A549 (cell line): Measurements from ENCODE around the gene RNF152. TPM values are rescaled to one million over a fixed set of nuclear protein-coding genes. Genes with fewer than 3 reads are reported as not detected.

Experiments used
- ATAC-seq, 2 experiments: fragments of 200-7000 bp in 1 of 2; fragments of >200 bp in 1 of 2; cut with Nextera tagmentation in 1 of 2; cut with Tn5 transposase in 1 of 2; 3 replicates each; pipeline versions ENCODE4 v1.8.0 to v1.9.1; 2018 to 2020; ENCODE audit warnings: mild to moderate bottlenecking in 1 of 2, moderate library complexity in 1 of 2
- CTCF ChIA-PET: fragments of 300-600 bp; sonication (Branson Sonifier 250); formaldehyde crosslinking; extraction: SDS; loops from one replicate; lab custom pipeline; 2021; ENCODE audit warnings: antibody characterized with exemption, inconsistent platforms; lab: Yijun Ruan, JAX
- POLR2A ChIA-PET: fragments of 350-600 bp; formaldehyde crosslinking; extraction: SDS; loops from one replicate; lab custom pipeline; 2021; ENCODE audit warnings: antibody characterized with exemption, inconsistent platforms; lab: Yijun Ruan, JAX
- DNase-seq, 2 experiments: peaks; one replicate each; pipeline versions ENCODE4 v3.0.0 to v3.0.0-alpha.2; 2011 to 2016; ENCODE audit warnings: low read depth in 1 of 2, low spot score in 1 of 2
- FAIRE-seq: peaks from 2 replicates; lab custom pipeline; 2011; peaks lifted over from hg19 to GRCh38; lab: Jason Lieb, UNC
- H3K27ac ChIP-seq, 2 experiments: fragments of >200 bp; sonication (Bioruptor Twin); formaldehyde crosslinking; 3 replicates each; pipeline ENCODE4 v1.5.1; 2016 to 2017
- H3K4me1 ChIP-seq: fragments of >200 bp; sonication (Bioruptor Twin); formaldehyde crosslinking; 3 replicates; pipeline ENCODE4 v1.6.1; 2016
- H3K4me2 ChIP-seq: fragments of >200 bp; sonication (Bioruptor Twin); formaldehyde crosslinking; 3 replicates; pipeline ENCODE4 v1.6.1; 2016
- H3K4me3 ChIP-seq: fragments of >200 bp; sonication (Bioruptor Twin); formaldehyde crosslinking; 3 replicates; pipeline ENCODE4 v1.5.1; 2016
- H3K9me3 ChIP-seq: fragments of >200 bp; sonication (Bioruptor Twin); formaldehyde crosslinking; 3 replicates; pipeline ENCODE4 v1.6.1; 2016
- CBX8 ChIP-seq: fragments of 200-600 bp; sonication (generic); IDR thresholded peaks from 2 replicates; pipeline ENCODE4 v1.6.1; 2016
- CHD2 ChIP-seq: fragments of 150-350 bp; IDR thresholded peaks from 2 replicates; pipeline ENCODE4 v1.6.1; 2014; ENCODE audit warnings: low read length; ENCODE audit not compliant: partially characterized antibody
- EHMT2 ChIP-seq: fragments of 200-600 bp; sonication (generic); IDR thresholded peaks from 2 replicates; pipeline ENCODE4 v1.6.1; 2016; ENCODE audit warnings: antibody characterized with exemption, low read depth, mild to moderate bottlenecking, moderate library complexity
- HDAC2 ChIP-seq: fragments of 200-600 bp; sonication (generic); IDR thresholded peaks from 2 replicates; pipeline ENCODE4 v1.6.1; 2016
- HEYL ChIP-seq: fragments of 250-450 bp; sonication (Bioruptor Pico); IDR thresholded peaks from 2 replicates; pipeline ENCODE4 v1.8.0; 2021; ENCODE audit warnings: mild to moderate bottlenecking, moderate library complexity
- HOXA7 ChIP-seq: fragments of 250-450 bp; sonication (Bioruptor Pico); IDR thresholded peaks from 2 replicates; pipeline ENCODE4 v1.5.0; 2020; ENCODE audit warnings: mild to moderate bottlenecking, moderate library complexity
- HOXB5 ChIP-seq: fragments of 250-450 bp; sonication (Bioruptor Pico); IDR thresholded peaks from 2 replicates; pipeline ENCODE4 v1.5.0; 2020; ENCODE audit warnings: mild to moderate bottlenecking, moderate library complexity
- JUN ChIP-seq, 2 experiments: fragments of >200 bp; sonication (Bioruptor Twin); formaldehyde crosslinking; IDR thresholded peaks; 2 replicates in 1 of 2; 3 replicates in 1 of 2; pipeline ENCODE4 v1.6.1; 2016 to 2017
- KDM5A ChIP-seq: fragments of 200-600 bp; sonication (generic); IDR thresholded peaks from 2 replicates; pipeline ENCODE4 v1.6.1; 2016; ENCODE audit warnings: antibody characterized with exemption, mild to moderate bottlenecking
- MAX ChIP-seq: IDR thresholded peaks from 2 replicates; pipeline ENCODE4 v1.6.1; 2012
- MYC ChIP-seq: IDR thresholded peaks from 2 replicates; pipeline ENCODE4 v1.6.1; 2012; ENCODE audit warnings: mild to moderate bottlenecking, inconsistent platforms, low read length, improper control_type of control experiment, borderline replicate concordance
- NPAS2 ChIP-seq: fragments of 250-450 bp; sonication (Bioruptor Pico); IDR thresholded peaks from 2 replicates; pipeline ENCODE4 v1.8.0; 2022; ENCODE audit warnings: mild to moderate bottlenecking, moderate library complexity, borderline replicate concordance
- NR3C1 ChIP-seq: fragments of >200 bp; sonication (Bioruptor Twin); formaldehyde crosslinking; IDR thresholded peaks from 3 replicates; pipeline ENCODE4 v1.6.1; 2017
- POLR2AphosphoS2 ChIP-seq: conservative IDR thresholded peaks from 2 replicates; pipeline ENCODE4 v1.6.1; 2012; ENCODE audit warnings: low read length, improper control_type of control experiment, inconsistent platforms
- RAD21 ChIP-seq, 2 experiments: fragments of >200 bp in 1 of 2; sonication (Bioruptor Twin) in 1 of 2; formaldehyde crosslinking in 1 of 2; IDR thresholded peaks in 1 of 2; conservative IDR thresholded peaks in 1 of 2; 2 replicates in 1 of 2; 3 replicates in 1 of 2; pipeline ENCODE4 v1.6.1; 2012 to 2018; ENCODE audit warnings: inconsistent platforms in 1 of 2
- TFCP2L1 ChIP-seq: fragments of 250-450 bp; sonication (Bioruptor Pico); IDR thresholded peaks from 2 replicates; pipeline ENCODE4 v1.5.0; 2021; ENCODE audit warnings: mild to moderate bottlenecking
- ZC3H11A ChIP-seq: fragments of 450-650 bp; IDR thresholded peaks from 2 replicates; pipeline ENCODE4 v1.6.1; 2014; ENCODE audit warnings: antibody characterized with exemption, mild to moderate bottlenecking
- ZFP36 ChIP-seq: fragments of 450-650 bp; IDR thresholded peaks from 2 replicates; pipeline ENCODE4 v1.6.1; 2014; ENCODE audit warnings: borderline replicate concordance; ENCODE audit not compliant: partially characterized antibody
- WGBS: methylation state at CpG from one replicate; pipeline ENCODE4 v1.1.6; 2017; ENCODE audit errors: missing lambda C conversion rate; 5-methylcytosine and 5-hydroxymethylcytosine counted together
- polyA plus RNA-seq, 4 experiments: library from polyadenylated mRNA; depleted of rRNA in 3 of 4; stranded (reverse); fragments of >200 nt; fragmentation: RNase III in 1 of 4; extraction: RNeasy Plus Mini Kit Qiagen cat#74134 plus additional on column Dnase treatment in 1 of 4; gene quantifications; 2 replicates in 3 of 4; 3 replicates in 1 of 4; pipeline ENCODE4 v1.2.3, GENCODE V29; 2011 to 2017
- TF ChIP-seq, protein P1 (sequence below): fragments of 450-650 bp; IDR thresholded peaks from 2 replicates; pipeline ENCODE4 v1.6.1; 2014; ENCODE audit warnings: antibody characterized with exemption
- TF ChIP-seq, protein P2 (sequence below): IDR thresholded peaks from 2 replicates; pipeline ENCODE4 v1.6.1; 2012
- TF ChIP-seq, protein P3 (sequence below): fragments of >200 bp; sonication (Bioruptor Twin); formaldehyde crosslinking; IDR thresholded peaks from 3 replicates; pipeline ENCODE4 v1.5.1; 2016
- TF ChIP-seq, protein P4 (sequence below): IDR thresholded peaks from 2 replicates; pipeline ENCODE4 v1.6.1; 2012; ENCODE audit warnings: low read depth, borderline replicate concordance

The RNF152 gene
- polyA plus RNA-seq, 2 of the 4 experiments (the other 2 are of a cell fraction) = 0.12 TPM; not detected in 1

DNA sequence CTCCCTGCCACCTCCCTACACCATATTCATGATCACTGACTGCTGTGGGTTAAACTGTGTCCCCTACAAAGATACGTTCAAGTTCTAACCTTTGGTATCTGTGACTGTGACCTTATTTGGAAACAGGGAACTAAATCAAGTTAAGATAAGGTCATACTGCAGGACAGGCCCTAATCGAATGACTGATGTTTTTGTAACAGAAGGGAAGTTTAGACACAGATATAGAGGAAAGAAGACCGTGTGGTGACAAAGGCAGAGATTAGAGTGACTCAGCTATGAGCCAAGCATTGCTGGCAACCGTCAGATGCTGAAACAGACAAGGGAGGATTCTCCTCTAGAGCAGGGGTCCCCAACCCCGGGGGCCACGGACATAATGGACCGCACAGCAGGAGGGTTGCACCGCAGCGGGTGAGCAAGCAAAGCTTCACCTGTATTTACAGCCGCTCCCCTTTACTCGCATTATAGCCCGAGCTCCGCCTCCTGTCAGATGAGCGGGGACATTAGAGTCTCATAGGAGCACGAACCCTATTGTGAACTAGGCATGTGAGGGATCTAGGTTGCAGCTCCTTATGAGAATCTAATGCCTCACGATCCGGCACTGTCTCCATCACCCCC is 28.9 kb upstream of the RNF152 start:
- DNase-seq (no peak), ATAC-seq (no peak), FAIRE-seq (no peak)
- no peaks in the 10 kb centered on the region for H3K9me3 ChIP-seq
- H3K4me1 ChIP-seq = no peaks in the 10 kb centered on the region
- CTCF ChIA-PET = interaction anchor here (1.1 kb wide), 1 partner anchor 8 kb away, joined by 3 read pairs; no protein-coding TSS in a partner anchor
- TF ChIP-seq KDM5A = no peak
- no peak for TF ChIP-seq HDAC2
- no peak for TF ChIP-seq HOXA7 (CRISPR knock-in tag)
- no peak for TF ChIP-seq TFCP2L1 (CRISPR knock-in tag)
- TF ChIP-seq, protein P1, sequence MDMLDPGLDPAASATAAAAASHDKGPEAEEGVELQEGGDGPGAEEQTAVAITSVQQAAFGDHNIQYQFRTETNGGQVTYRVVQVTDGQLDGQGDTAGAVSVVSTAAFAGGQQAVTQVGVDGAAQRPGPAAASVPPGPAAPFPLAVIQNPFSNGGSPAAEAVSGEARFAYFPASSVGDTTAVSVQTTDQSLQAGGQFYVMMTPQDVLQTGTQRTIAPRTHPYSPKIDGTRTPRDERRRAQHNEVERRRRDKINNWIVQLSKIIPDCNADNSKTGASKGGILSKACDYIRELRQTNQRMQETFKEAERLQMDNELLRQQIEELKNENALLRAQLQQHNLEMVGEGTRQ = no peak
- TF ChIP-seq, protein P2, sequence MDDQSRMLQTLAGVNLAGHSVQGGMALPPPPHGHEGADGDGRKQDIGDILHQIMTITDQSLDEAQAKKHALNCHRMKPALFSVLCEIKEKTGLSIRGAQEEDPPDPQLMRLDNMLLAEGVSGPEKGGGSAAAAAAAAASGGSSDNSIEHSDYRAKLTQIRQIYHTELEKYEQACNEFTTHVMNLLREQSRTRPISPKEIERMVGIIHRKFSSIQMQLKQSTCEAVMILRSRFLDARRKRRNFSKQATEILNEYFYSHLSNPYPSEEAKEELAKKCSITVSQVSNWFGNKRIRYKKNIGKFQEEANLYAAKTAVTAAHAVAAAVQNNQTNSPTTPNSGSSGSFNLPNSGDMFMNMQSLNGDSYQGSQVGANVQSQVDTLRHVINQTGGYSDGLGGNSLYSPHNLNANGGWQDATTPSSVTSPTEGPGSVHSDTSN = no peak
- no peak for TF ChIP-seq HEYL (CRISPR knock-in tag)
- no peak overlapping the region for H3K4me3 ChIP-seq
- WGBS = 52% methylated on average over 17 of the region's 17 CpGs
- POLR2A ChIA-PET = no interaction called here
- no peak overlapping the region for H3K27ac ChIP-seq
- H3K4me2 ChIP-seq = no peak overlapping the region

GRCh38 chr18:61917818-61918217 is 25.0 kb upstream of the RNF152 start:
- no peak for FAIRE-seq
- H3K4me3 ChIP-seq = no peak overlapping the region
- no peaks in the 10 kb centered on the region for H3K9me3 ChIP-seq
- WGBS = 13% methylated on average over 2 of the region's 2 CpGs
- TF ChIP-seq, protein P2 = no peak
- no peak for TF ChIP-seq KDM5A
- TF ChIP-seq, protein P3, sequence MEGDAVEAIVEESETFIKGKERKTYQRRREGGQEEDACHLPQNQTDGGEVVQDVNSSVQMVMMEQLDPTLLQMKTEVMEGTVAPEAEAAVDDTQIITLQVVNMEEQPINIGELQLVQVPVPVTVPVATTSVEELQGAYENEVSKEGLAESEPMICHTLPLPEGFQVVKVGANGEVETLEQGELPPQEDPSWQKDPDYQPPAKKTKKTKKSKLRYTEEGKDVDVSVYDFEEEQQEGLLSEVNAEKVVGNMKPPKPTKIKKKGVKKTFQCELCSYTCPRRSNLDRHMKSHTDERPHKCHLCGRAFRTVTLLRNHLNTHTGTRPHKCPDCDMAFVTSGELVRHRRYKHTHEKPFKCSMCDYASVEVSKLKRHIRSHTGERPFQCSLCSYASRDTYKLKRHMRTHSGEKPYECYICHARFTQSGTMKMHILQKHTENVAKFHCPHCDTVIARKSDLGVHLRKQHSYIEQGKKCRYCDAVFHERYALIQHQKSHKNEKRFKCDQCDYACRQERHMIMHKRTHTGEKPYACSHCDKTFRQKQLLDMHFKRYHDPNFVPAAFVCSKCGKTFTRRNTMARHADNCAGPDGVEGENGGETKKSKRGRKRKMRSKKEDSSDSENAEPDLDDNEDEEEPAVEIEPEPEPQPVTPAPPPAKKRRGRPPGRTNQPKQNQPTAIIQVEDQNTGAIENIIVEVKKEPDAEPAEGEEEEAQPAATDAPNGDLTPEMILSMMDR = no peak
- TF ChIP-seq, protein P4, sequence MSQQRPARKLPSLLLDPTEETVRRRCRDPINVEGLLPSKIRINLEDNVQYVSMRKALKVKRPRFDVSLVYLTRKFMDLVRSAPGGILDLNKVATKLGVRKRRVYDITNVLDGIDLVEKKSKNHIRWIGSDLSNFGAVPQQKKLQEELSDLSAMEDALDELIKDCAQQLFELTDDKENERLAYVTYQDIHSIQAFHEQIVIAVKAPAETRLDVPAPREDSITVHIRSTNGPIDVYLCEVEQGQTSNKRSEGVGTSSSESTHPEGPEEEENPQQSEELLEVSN = no peak
- no peak for TF ChIP-seq RAD21 (conservative IDR thresholded peaks at IDR 0.05 in 1 of 2, IDR thresholded peaks at IDR 0.05 in 1 of 2)
- TF ChIP-seq HOXB5 (CRISPR knock-in tag) = no peak
- TF ChIP-seq POLR2AphosphoS2 = no peak
- no peak for TF ChIP-seq EHMT2
- no peak for TF ChIP-seq CBX8
- no peak for TF ChIP-seq CHD2
- TF ChIP-seq JUN (IDR thresholded peaks at IDR 0.05) = no peak
- no peak for TF ChIP-seq ZC3H11A
- no peak for TF ChIP-seq NR3C1
- no peak for TF ChIP-seq TFCP2L1 (CRISPR knock-in tag)
- no peak for TF ChIP-seq NPAS2 (CRISPR knock-in tag)
- no peak for TF ChIP-seq MAX
- TF ChIP-seq MYC = no peak
- TF ChIP-seq ZFP36 = no peak
- no peak overlapping the region for H3K4me2 ChIP-seq
- ChIA-PET CTCF (interaction anchor here (1.0 kb wide), 1 partner anchor 16 kb away, joined by 4 read pairs; no protein-coding TSS in a partner anchor), POLR2A (no interaction called here)
- no peaks in the 10 kb centered on the region for H3K4me1 ChIP-seq
- DNase-seq = no peak
- no peak overlapping the region for H3K27ac ChIP-seq
- no peak for ATAC-seq
